Measurements from ENCODE around the gene SYT15.

DNA sequence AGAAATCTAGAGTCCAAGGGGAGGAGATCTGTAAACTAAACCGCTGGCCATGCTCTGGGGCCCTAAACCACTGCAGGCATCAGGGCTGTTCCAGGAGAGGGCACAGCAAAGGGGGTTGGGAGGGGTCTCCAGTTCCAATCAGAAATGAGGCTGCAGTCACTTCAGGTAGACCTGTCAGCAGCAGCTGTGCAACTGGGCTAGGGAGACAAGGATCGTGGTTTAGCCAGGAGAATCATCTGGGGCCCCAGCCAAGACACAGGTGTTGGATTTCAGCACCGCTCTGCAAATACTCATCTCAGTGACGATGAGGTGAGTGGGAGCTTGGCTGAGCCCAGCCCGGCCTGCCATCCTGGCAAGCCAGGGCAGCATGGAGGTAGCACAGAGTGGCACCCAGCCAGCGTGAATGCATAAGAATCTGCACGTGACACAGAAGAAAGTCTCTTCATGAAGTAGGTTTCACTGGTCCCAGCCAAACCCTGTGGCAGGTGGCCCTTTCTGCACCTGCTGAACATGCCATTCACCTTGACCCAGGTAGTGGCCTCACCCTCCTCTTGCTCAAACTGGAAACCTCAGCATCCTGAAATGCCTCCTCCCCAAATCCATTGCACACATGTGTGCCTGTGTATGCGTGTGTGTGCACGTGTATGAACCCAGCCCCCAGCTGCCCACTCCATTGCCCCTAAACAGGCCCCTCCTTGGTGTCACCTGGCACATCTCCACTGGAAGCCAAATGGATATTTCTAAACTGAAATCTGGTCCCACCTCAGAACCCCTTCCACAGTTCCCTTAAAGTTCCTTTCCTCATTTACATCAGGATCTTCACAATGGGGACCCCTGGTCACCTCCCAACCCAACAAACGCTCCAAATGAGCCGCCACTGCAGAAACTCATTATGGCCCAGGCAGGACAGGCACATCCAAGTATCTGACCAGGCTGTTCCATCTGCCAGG lies 32.1 kb upstream of the SYT15 start:
- TF ChIP-seq, protein P1, sequence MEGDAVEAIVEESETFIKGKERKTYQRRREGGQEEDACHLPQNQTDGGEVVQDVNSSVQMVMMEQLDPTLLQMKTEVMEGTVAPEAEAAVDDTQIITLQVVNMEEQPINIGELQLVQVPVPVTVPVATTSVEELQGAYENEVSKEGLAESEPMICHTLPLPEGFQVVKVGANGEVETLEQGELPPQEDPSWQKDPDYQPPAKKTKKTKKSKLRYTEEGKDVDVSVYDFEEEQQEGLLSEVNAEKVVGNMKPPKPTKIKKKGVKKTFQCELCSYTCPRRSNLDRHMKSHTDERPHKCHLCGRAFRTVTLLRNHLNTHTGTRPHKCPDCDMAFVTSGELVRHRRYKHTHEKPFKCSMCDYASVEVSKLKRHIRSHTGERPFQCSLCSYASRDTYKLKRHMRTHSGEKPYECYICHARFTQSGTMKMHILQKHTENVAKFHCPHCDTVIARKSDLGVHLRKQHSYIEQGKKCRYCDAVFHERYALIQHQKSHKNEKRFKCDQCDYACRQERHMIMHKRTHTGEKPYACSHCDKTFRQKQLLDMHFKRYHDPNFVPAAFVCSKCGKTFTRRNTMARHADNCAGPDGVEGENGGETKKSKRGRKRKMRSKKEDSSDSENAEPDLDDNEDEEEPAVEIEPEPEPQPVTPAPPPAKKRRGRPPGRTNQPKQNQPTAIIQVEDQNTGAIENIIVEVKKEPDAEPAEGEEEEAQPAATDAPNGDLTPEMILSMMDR (IDR thresholded peaks at IDR 0.05; ENCODE audit: insufficient read depth, low read length) = no peak
- no peak for TF ChIP-seq GABPA (IDR thresholded peaks at IDR 0.05; ENCODE audit: low read depth)

Data from HL-60 (cell line).